ENCODE measurements around the gene MT1HL1. TPM values are rescaled to one million over a fixed set of nuclear protein-coding genes. Genes with fewer than 3 reads are reported as not detected.

Gene MT1HL1
- total and polyA plus RNA-seq, 2 of the 8 experiments (the other 6 are each of a cell fraction or from before 2014, with no cell fraction given): not detected

- H2BK120ac ChIP-seq (replicated peaks; ENCODE audit: low read depth, low read length): no peak overlapping the region
- peak overlapping the region; percentile 84; the same call in 1 of the 2 replicates for H2BK20ac ChIP-seq (ENCODE audit: low read length)
- H3K4me1 ChIP-seq (replicated peaks in 1 of 4; ENCODE audit: control insufficient read depth in 3 of 4, insufficient read depth in 4 of 4, low read length in 3 of 4): peaks cover 0 to 9% (median 7%) of the 10 kb centered on the region in 4 experiments; a peak in 6 of 7 replicates
- no peak overlapping the region for H3K56ac ChIP-seq (replicated peaks; ENCODE audit: insufficient read length, low read depth, low read length)
- H3K23ac ChIP-seq (ENCODE audit: insufficient read length): no peak overlapping the region
- 81% methylated on average over 4 of the region's 4 CpGs; no CpG with 5 or more reads in 1 of the 2 experiments for WGBS, 2 experiments (ENCODE audit: extremely low coverage in 1 of 2, insufficient coverage in 1 of 2, insufficient read length in 1 of 2, insufficient replicate concordance in 2 of 2, low coverage in 1 of 2, low lambda C conversion rate in 2 of 2, missing lambda C conversion rate in 1 of 2)
- no peak overlapping the region for H3K4me3 ChIP-seq (ENCODE audit: extremely low read depth in 1 of 4, insufficient read depth in 2 of 4, low read depth in 3 of 4, low read length in 4 of 4)
- peak overlapping the region; percentile 83 for H4K91ac ChIP-seq (replicated peaks; ENCODE audit: insufficient read length, low read length)
- no peak overlapping the region for H4K8ac ChIP-seq (ENCODE audit: extremely low read depth, insufficient read depth, low read length)
- H2AFZ ChIP-seq (ENCODE audit: low read length): no peak overlapping the region
- CTCF ChIA-PET (ENCODE audit: partially characterized antibody): interaction anchor here (0.9 to 1.6 kb wide), 5 partner anchors 9 to 529 kb away, joined by 3 to 7 read pairs (median 4); partner anchors contain the start of gene RYR2
- H3K23me2 ChIP-seq (ENCODE audit: low read depth, low read length): no peaks in the 10 kb centered on the region; the same call in 1 of the 2 replicates
- peak overlapping the region; percentile 78; the same call in 1 of the 2 replicates for H3K18ac ChIP-seq (ENCODE audit: extremely low read depth, low read length)
- H3K9me3 ChIP-seq (ENCODE audit: insufficient read depth in 2 of 2, low read depth in 1 of 2, low read length in 1 of 2): no peaks in the 10 kb centered on the region
- peak overlapping the region; percentile 95 for H2BK12ac ChIP-seq (ENCODE audit: low read depth, low read length)
- H3K27me3 ChIP-seq (replicated peaks in 1 of 4; ENCODE audit: control insufficient read depth in 3 of 4, extremely low read depth in 1 of 4, insufficient read depth in 3 of 4, low read length in 3 of 4): no peaks in the 10 kb centered on the region; a peak in 1 of 7 replicates
- no peak overlapping the region for H3K27ac ChIP-seq (ENCODE audit: low read depth, low read length)
- POLR2A ChIA-PET (ENCODE audit: partially characterized antibody): interaction anchor here (3.0 kb wide), 1 partner anchor 9 kb away, joined by 14 read pairs; the partner anchor contains the start of gene RYR2
- H3K4me2 ChIP-seq (ENCODE audit: insufficient read depth in 1 of 2, low read depth in 2 of 2, low read length in 2 of 2): no peak overlapping the region
- H3K36me3 ChIP-seq (ENCODE audit: control insufficient read depth in 2 of 4, insufficient read depth in 4 of 4, low read length in 3 of 4): no peaks in the 10 kb centered on the region
- TF ChIP-seq CTCF (IDR thresholded peaks at IDR 0.05; ENCODE audit: control extremely low read depth in 1 of 3, insufficient read depth in 1 of 3, low read depth in 1 of 3, low read length in 3 of 3) (no peak), E2F6 (IDR thresholded peaks at IDR 0.05) (no peak), ZNF274 (IDR thresholded peaks at IDR 0.05; ENCODE audit: borderline replicate concordance, extremely low read depth, low read length) (no peak), KDM1A (IDR thresholded peaks at IDR 0.05; ENCODE audit: borderline replicate concordance, low read length) (no peak), BRCA1 (IDR thresholded peaks at IDR 0.05; ENCODE audit: low read depth, low read length) (no peak), RBBP5 (IDR thresholded peaks at IDR 0.05; ENCODE audit: borderline replicate concordance, low read depth, low read length) (no peak), SUZ12 (IDR thresholded peaks at IDR 0.05; ENCODE audit: low read length) (no peak), CHD1 (IDR thresholded peaks at IDR 0.05; ENCODE audit: low read depth, low read length) (no peak), RNF2 (IDR thresholded peaks at IDR 0.05; ENCODE audit: borderline replicate concordance, low read depth, low read length, missing control alignments, poor library complexity, severe bottlenecking) (no peak)
- H3K79me1 ChIP-seq (ENCODE audit: low read depth, low read length): no peaks in the 10 kb centered on the region
- H3K14ac ChIP-seq (ENCODE audit: insufficient read length): no peak overlapping the region
- FAIRE-seq (no peak), DNase-seq (ENCODE audit: low read depth in 1 of 2, low spot score in 2 of 2) (no peak)
- no peaks in the 10 kb centered on the region for H3K79me2 ChIP-seq (ENCODE audit: control insufficient read depth in 1 of 2, insufficient read depth in 2 of 2, low read length in 2 of 2)
- H4K5ac ChIP-seq (ENCODE audit: insufficient read length, low read depth, low read length): no peak overlapping the region
- H2AK5ac ChIP-seq (ENCODE audit: low read depth, low read length): peak overlapping the region; percentile 95; the same call in 1 of the 2 replicates
- H2BK5ac ChIP-seq (ENCODE audit: low read depth, low read length): peak overlapping the region; percentile 68; the same call in 1 of the 2 replicates
- H4K20me1 ChIP-seq (replicated peaks in 1 of 2; ENCODE audit: control insufficient read depth in 1 of 2, insufficient read depth in 2 of 2, low read length in 2 of 2): no peaks in the 10 kb centered on the region
- H2BK15ac ChIP-seq (ENCODE audit: low read length): 0 out of 2 replicates have a peak overlapping the region, but pooled peaks have one; percentile 66
- H3K9ac ChIP-seq (replicated peaks in 1 of 4; ENCODE audit: extremely low read depth in 1 of 4, low read depth in 3 of 4, low read length in 3 of 4): no peak overlapping the region; a peak in 1 of 7 replicates
- H3K4ac ChIP-seq (replicated peaks; ENCODE audit: insufficient read length, low read depth, low read length): peak overlapping the region; percentile 28
These were observed 28.8 kb upstream of the MT1HL1 start for GRCh38 chr1:237033061-237033460.
